GM12878 (cell line): Measurements from ENCODE around the gene HCRT. TPM values are rescaled to one million over a fixed set of nuclear protein-coding genes. Genes with fewer than 3 reads are reported as not detected.

Experiments
- ATF2 ChIP-seq: IDR thresholded peaks from 2 replicates; pipeline ENCODE4 v1.6.1; 2012; ENCODE audit warnings: low read length, inconsistent platforms
- ATF3 ChIP-seq: IDR thresholded peaks from 2 replicates; pipeline ENCODE4 v1.6.1; 2011; ENCODE audit warnings: low read depth, mild to moderate bottlenecking, low read length, moderate library complexity, borderline replicate concordance; ENCODE audit errors: extremely low read depth
- BACH1 ChIP-seq: fragments of 450-650 bp; IDR thresholded peaks from 2 replicates; pipeline ENCODE4 v1.6.1; 2017; ENCODE audit warnings: mild to moderate bottlenecking, borderline replicate concordance
- BCLAF1 ChIP-seq: fragments of 450-650 bp; IDR thresholded peaks from 2 replicates; pipeline ENCODE4 v1.6.1; 2017; ENCODE audit warnings: antibody characterized with exemption, mild to moderate bottlenecking, moderate library complexity
- E4F1 ChIP-seq: fragments of 450-650 bp; IDR thresholded peaks from 2 replicates; pipeline ENCODE4 v1.6.1; 2018; ENCODE audit warnings: borderline replicate concordance, mild to moderate bottlenecking; ENCODE audit not compliant: partially characterized antibody
- HDAC2 ChIP-seq: fragments of 200-600 bp; sonication (generic); IDR thresholded peaks from 2 replicates; pipeline ENCODE4 v1.6.1; 2017
- MXI1 ChIP-seq: fragments of 150-350 bp; IDR thresholded peaks from 2 replicates; pipeline ENCODE4 v1.6.1; 2011; ENCODE audit warnings: low read depth, mild to moderate bottlenecking, inconsistent platforms, low read length, improper control_type of control experiment
- MYC ChIP-seq: IDR thresholded peaks from 2 replicates; pipeline ENCODE4 v1.6.1; 2011; ENCODE audit warnings: mild to moderate bottlenecking, low read length, moderate library complexity, inconsistent platforms; ENCODE audit not compliant: insufficient read depth, insufficient replicate concordance, insufficient read length, severe bottlenecking
- NFYB ChIP-seq: IDR thresholded peaks from 2 replicates; pipeline ENCODE4 v1.6.1; 2011; ENCODE audit warnings: low read depth, mild to moderate bottlenecking, low read length, improper control_type of control experiment, moderate library complexity; ENCODE audit not compliant: insufficient read depth
- PBX3 ChIP-seq: IDR thresholded peaks from 2 replicates; pipeline ENCODE4 v1.6.1; 2011; ENCODE audit warnings: mild to moderate bottlenecking, low read depth, low read length, moderate library complexity; ENCODE audit not compliant: insufficient replicate concordance
- POU2F2 ChIP-seq: IDR thresholded peaks from 3 replicates; pipeline ENCODE4 v1.6.1; 2011; ENCODE audit warnings: low read depth, mild to moderate bottlenecking, low read length, borderline replicate concordance
- SKIL ChIP-seq: fragments of 450-650 bp; IDR thresholded peaks from 2 replicates; pipeline ENCODE4 v1.6.1; 2017; ENCODE audit warnings: mild to moderate bottlenecking, low read depth, inconsistent platforms; ENCODE audit not compliant: poor library complexity, severe bottlenecking
- SP1 ChIP-seq: IDR thresholded peaks from one replicate; pipeline ENCODE4 v1.6.1; 2011; ENCODE audit warnings: low read depth, low read length
- ZBED1 ChIP-seq: IDR thresholded peaks from 2 replicates; pipeline ENCODE4 v1.6.1; 2016; ENCODE audit warnings: borderline replicate concordance
- polyA plus RNA-seq, 11 experiments: library from polyadenylated mRNA; depleted of rRNA in 4 of 11; unstranded in 6 of 11; stranded (reverse) in 5 of 11; fragments of >200 nt; fragmentation: Nextera tagmentation in 4 of 11; fragmentation: Illumina TruSeq in 1 of 11; extraction: Ambion mirVana in 4 of 11; extraction: Trizol in 1 of 11; gene quantifications; 1 replicate in 1 of 11; 2 replicates in 10 of 11; pipeline versions ENCODE4 v1.2.1 to v1.2.3, GENCODE V29; 2011 to 2016; ENCODE audit warnings: inconsistent platforms in 2 of 11, missing spikeins in 2 of 11, low read depth in 1 of 11
- total RNA-seq, 4 experiments: library from RNA; depleted of rRNA in 3 of 4; stranded (reverse); fragments of >200 nt in 3 of 4; fragmentation: Illumina TruSeq in 1 of 4; extraction: Trizol in 1 of 4; gene quantifications; 2 replicates each; pipeline versions ENCODE4 v1.2.1 to v1.2.3, GENCODE V29; 2013 to 2021

The HCRT gene
- total and polyA plus RNA-seq, 10 of the 15 experiments (the other 5 are each of a cell fraction or from before 2014, with no cell fraction given), result 0.41 TPM; not detected in 9

GRCh38 chr17:42180922-42181850 is 4.1 kb downstream of the HCRT start, which contains the start of gene KCNH4 (continued):
- TF ChIP-seq POU2F2 (no peak), ATF2 (no peak), BCLAF1 (no peak), NFYB (no peak), SKIL (no peak), MYC (peak; percentile 53), BACH1 (peak; percentile 93), PBX3 (peak; percentile 31), HDAC2 (no peak), ZBED1 (no peak), ATF3 (0 out of 2 replicates have a peak, but pooled peaks have one; percentile 23), MXI1 (peak; percentile 86), SP1 (peak; percentile 55), E4F1 (no peak)
